ENCODE measurements around the gene DTNA.
"Not testable (repeated sequence)": the region's sequence is repeated elsewhere in the genome, so short reads cannot be mapped to it uniquely, and the experiment has no call there.

DTNA gene

DNA sequence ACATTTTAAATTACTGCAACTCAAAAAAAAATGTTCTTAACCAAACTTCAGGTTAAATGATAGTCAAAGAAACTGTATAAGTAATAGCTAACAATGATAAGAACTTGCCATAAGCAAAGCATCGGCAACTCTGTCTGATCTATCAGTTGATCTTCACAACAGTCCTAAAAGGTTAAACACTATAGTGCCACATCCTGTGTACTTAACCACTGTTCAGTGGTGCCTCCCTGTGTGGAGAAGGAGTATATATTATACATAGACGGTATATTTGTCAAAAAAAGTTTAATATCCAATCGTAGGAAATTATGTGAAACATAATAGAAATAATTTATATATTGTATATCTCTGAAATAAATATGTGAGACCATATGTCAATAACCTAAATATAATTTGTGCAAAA is 13.0 kb downstream of the DTNA start:
- no peak for FAIRE-seq

DNA sequence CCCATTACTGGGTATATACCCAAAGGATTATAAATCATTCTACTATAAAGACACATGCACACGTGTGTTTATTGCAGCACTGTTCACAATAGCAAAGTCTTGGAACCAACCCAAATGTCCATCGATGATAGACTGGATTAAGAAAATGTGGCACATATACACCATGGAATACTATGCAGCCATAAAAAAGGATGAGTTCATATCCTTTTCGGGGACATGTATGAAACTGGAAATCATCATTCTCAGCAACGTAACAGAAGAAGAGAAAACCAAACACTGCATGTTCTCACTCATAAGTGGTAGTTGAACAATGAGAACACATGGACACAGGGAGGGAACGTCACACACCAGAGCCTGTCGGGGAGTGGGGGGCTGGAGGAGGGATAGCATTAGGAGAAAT is 15.6 kb downstream of the DTNA start:
- not testable (repeated sequence) for DNase-seq (ENCODE audit: insufficient read length, low spot score)

More for the DNA sequence above, 13.0 kb downstream of the DTNA start:
- no peak for DNase-seq (ENCODE audit: insufficient read length, low spot score)

GRCh38 chr18:34726286-34727004 is 16.3 kb downstream of the DTNA start:
- DNase-seq (ENCODE audit: insufficient read length, low spot score) (no peak), FAIRE-seq (no peak)

More for the DNA sequence above, 15.6 kb downstream of the DTNA start:
- FAIRE-seq: not testable (repeated sequence)

DNA sequence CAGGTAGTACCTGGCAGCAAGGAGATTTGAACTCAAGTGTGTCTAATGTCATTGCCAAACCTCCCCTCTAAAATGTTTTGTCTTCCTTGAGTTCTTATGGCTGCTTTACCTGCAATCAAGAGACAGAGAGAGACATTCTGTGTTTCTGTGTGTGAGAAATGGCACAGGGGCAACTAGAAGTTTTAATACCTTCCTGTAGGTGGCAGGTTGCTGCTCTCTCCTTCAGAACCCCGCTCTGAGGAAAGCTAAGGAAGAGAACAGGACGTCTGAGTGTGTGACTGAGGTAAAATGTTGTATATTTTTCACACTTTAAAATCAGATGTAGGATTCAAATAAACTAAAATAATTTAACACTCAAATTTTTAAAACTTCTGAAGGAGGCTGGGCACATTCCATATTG is 19.2 kb downstream of the DTNA start:
- DNase-seq (ENCODE audit: insufficient read length, low spot score) (no peak), FAIRE-seq (no peak)

DNA sequence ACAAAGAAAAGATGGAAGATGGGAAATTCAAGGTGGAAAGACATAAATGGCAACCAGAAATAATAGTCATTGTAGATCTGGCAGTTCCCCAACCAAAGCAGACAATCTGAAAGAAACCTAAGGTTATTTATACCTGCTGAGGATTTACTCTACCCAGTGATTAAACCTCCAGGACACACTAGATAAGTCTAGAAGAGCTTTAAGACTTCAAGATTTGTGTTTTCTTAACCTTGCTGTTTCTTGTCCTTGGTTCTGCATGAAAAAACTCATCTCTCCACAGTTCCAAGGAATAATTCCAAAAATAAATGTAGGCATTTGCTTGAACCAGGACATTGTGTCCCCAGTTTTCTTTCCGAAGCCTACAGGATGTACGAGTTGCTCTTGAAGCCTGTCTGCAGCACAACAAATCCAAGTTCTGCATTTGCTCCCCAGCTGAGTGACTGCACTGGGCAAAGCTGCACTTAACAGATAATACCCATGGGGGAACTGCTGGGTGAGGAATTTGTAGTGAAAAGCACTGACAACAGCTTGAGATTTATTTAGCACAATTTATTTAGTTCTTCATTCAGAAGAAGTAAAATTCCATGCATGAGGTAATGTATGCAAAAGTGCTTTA is 19.8 kb downstream of the DTNA start:
- DNase-seq (ENCODE audit: insufficient read length, low spot score) (no peak), FAIRE-seq (peak; percentile 14)

DNA sequence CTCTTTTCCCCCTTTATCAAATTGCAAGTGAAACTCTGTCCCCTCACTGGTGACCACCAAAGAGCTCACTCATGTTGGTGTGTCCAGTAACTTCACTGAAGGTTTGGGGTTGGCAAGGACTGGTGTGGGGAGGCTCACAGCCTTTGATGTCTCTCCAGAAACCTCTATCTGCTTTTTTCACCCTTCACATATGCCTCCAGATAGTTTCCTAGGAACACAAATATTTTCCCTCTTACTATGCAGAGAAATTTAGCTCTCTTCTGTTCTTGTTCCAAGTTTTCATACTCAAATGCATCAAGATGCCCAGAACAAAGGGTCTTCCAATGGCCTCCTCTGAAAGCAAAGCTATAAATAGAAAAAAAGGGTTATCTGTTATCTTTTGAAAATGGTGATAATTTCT is 20.7 kb downstream of the DTNA start:
- DNase-seq (ENCODE audit: insufficient read length, low spot score) (no peak), FAIRE-seq (no peak)

- DNase-seq (ENCODE audit: insufficient read length, low spot score): no peak
- FAIRE-seq: no peak
These were observed 24.0 kb downstream of the DTNA start for GRCh38 chr18:34734056-34734455.

GRCh38 chr18:34734526-34734925 is 24.4 kb downstream of the DTNA start:
- not testable (repeated sequence) for DNase-seq (ENCODE audit: insufficient read length, low spot score); FAIRE-seq

DNA sequence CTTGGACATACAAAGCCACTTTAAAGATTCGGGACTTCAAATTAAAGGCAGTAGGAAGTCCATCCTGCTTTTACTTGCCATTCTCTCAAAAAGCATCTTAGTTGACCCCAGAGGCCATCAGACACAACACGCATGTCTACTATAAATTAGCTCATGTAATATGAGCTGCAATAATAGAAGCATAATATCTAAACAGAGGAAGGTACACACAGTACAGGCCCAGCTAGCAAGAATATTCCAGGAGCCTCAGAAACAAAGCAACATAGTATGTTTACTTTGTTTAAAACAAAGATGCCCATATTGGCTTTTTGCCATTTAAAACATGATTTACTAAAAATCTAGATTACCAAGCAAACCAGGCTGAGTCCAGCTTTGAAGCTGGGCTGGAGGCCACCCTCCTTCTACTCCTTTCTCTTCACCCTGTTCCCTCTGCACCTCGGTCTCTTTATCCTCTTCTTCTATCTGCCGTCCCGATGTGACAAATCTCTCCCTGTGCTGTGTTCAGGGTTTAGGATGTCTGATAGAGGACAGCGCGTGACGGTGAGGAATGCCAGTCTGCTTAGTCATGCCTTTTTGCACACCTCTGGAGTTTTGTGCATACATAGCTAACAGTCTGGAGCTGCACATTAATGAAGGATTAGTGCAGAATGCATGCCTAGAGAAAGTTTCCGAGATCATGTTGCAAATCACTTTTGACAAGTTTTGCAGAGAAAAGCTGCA is 28.2 kb downstream of the DTNA start:
- DNase-seq (ENCODE audit: insufficient read length, low spot score): no peak
- FAIRE-seq: no peak

DNA sequence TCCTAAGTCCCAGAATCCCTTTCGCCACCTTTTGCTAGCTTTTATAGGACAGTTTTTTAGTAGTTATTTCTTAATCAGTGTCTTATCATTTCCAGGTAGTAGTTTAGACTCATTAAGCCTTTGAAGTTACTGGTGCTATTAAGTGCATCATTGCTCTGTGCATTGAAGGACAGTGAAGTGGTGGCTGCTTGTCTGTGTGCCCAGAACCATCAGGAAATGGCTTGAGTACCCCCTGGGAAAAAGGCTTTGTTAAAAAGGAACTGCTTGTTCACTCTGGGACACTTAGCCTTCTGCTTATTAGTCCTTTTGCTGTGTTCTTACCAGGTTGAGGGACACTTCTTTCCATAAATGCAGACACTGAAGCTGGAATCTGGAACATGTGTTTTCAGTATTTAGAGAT is 30.0 kb downstream of the DTNA start:
- DNase-seq (ENCODE audit: insufficient read length, low spot score) (no peak), FAIRE-seq (no peak)

DNA sequence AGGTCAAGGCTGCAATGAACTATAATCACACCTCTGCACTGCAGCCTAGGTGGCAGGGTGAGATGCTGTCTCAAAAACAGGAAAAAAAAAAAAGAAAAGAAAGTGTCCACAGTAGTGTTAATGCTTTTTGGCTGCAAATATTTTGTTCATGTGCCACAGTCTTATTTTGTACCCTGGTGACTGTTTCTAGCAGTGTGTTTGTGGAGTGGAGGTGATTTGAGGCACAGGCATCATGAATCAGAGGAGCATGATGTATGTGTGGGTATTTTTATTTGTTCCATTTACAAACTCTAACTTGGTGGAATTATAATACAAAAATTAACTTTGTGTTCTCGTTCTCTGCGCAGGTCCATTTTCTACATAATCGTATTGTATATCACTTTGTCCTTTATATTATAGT is 30.6 kb downstream of the DTNA start:
- FAIRE-seq (no peak), DNase-seq (ENCODE audit: insufficient read length, low spot score) (no peak)

DNA sequence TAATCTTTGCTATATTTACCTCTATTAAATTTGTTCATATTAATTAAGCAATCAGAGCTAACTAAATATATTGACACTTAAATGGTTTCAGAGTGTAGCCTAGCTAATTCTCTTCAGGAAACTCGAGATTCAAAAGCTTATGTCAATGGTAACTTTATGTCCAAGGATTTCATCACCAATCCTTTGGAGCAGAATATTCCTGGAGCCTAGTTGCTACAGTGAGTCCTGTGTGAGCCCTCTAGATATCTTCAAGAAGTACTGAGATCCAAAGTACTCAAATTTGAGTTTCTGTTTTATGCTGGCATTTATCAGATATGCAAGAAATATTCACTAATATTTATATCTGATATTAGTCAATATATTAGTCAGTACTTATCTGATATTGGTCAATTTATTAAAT is 31.3 kb downstream of the DTNA start:
- FAIRE-seq: no peak

GRCh38 chr18:34742891-34743341 is 32.8 kb downstream of the DTNA start:
- DNase-seq (ENCODE audit: insufficient read length, low spot score): no peak
- no peak for FAIRE-seq

More for the DNA sequence above, 31.3 kb downstream of the DTNA start:
- no peak for DNase-seq (ENCODE audit: insufficient read length, low spot score)

GRCh38 chr18:34744569-34744968 is 34.5 kb downstream of the DTNA start:
- DNase-seq (ENCODE audit: insufficient read length, low spot score): no peak
- no peak for FAIRE-seq

GRCh38 chr18:34746614-34747013 is 36.5 kb downstream of the DTNA start:
- DNase-seq (ENCODE audit: insufficient read length, low spot score): no peak
- FAIRE-seq: peak; percentile 57

DNA sequence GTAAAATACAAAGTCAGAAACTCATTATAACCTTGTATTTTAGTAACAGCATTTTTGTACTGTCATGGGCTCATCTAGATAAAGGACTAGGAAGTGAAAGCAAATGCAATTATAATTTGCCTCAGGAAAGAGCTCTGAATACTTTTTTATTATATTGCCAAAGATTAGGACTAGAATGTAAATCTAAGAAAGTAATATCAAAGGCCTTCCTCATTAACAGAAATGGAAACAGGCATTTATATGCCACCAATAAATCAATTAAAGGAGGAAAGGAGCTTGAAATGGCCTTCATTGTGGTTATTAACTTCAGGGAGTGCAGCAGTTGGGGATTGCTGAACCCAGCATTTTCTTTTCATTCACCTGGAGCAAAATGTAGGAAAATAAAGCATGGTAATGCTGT is 39.6 kb downstream of the DTNA start:
- FAIRE-seq (no peak), DNase-seq (ENCODE audit: insufficient read length, low spot score) (no peak)

DNA sequence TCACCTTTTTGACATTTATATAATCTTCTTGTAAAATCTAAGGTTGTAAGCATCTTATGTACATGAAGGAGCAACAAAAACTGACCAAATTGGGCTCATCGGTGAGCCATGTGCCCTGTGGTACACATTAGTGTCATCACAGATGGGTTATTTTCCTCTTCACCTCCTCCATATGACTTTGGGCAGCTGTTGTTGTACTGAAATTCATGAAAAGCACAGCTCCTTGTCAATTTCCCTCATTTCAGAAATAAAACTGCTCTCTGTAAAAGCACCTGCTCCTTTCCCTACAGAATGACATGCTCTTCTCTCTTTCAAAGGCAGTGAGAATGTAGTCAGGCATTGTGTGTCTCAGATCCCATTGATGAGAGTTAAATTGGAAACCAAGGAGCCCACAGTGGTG is 42.0 kb downstream of the DTNA start:
- FAIRE-seq (no peak), DNase-seq (ENCODE audit: insufficient read length, low spot score) (no peak)

DNA sequence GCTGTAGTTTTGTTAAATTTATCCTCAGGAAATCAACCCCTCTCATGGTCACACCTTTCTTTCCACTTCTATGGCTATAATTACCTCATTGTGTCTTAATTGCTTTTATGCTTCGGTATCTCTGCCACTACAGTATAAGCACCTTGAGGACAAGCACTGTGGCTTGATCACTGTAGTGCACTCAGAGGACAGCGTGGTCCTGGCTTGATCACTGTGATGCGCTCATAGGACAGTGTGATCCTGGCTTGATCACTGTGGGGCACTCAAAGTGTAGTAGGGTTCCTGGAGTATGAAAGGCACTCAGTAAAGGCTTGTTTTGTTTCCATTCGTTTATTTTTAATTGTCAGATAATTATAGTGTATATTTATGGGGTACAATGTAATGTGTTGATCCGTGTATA is 44.2 kb downstream of the DTNA start:
- FAIRE-seq (no peak), DNase-seq (ENCODE audit: insufficient read length, low spot score) (no peak)

- FAIRE-seq: no peak
These were observed 47.6 kb downstream of the DTNA start for GRCh38 chr18:34757666-34758065.

GRCh38 chr18:34758378-34758948 is 48.4 kb downstream of the DTNA start:
- no peak for DNase-seq (ENCODE audit: insufficient read length, low spot score)
- FAIRE-seq: no peak

More at GRCh38 chr18:34757666-34758065, 47.6 kb downstream of the DTNA start:
- no peak for DNase-seq (ENCODE audit: insufficient read length, low spot score)

DNA sequence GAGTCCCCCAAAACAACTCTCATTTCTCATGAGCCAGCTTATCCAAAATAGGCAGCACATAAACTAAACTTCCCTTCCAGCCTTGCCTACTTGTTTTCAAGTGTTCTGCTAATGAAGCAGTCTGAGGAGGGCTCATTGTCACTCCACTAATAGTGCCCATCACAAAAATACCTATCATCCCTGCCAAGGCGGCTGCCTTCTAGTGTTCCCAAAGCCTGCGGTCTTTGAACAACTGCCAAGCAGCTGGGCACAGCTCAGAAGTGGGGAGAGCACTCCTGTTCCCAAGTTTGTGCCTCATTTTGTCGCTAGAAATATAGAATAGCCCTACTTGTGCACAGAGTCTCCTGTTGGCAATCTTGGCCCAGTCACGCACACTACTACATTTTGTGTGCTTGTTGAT is 50.3 kb downstream of the DTNA start:
- FAIRE-seq (no peak), DNase-seq (ENCODE audit: insufficient read length, low spot score) (no peak)
